Dermis blood vessel endothelial cell (primary cell): ENCODE measurements around the gene HDAC4. TPM values are rescaled to one million over a fixed set of nuclear protein-coding genes. Genes with fewer than 3 reads are reported as not detected.

Experiments
- DNase-seq: peaks from one replicate; pipeline ENCODE4 v3.0.0; 2010
- total RNA-seq: library from RNA; depleted of rRNA; stranded (reverse); fragments of >200 nt; gene quantifications from 2 replicates; pipeline ENCODE4 v1.2.3, GENCODE V29; 2014

The HDAC4 gene
- total RNA-seq, 1 donor from 2014 or later, result 17.4 TPM

GRCh38 chr2:239164335-239164871 lies 236.4 kb downstream of the HDAC4 start:
- no peak for DNase-seq

- DNase-seq, result no peak
Observed at GRCh38 chr2:239163688-239164334, 237.0 kb downstream of the HDAC4 start.

DNA sequence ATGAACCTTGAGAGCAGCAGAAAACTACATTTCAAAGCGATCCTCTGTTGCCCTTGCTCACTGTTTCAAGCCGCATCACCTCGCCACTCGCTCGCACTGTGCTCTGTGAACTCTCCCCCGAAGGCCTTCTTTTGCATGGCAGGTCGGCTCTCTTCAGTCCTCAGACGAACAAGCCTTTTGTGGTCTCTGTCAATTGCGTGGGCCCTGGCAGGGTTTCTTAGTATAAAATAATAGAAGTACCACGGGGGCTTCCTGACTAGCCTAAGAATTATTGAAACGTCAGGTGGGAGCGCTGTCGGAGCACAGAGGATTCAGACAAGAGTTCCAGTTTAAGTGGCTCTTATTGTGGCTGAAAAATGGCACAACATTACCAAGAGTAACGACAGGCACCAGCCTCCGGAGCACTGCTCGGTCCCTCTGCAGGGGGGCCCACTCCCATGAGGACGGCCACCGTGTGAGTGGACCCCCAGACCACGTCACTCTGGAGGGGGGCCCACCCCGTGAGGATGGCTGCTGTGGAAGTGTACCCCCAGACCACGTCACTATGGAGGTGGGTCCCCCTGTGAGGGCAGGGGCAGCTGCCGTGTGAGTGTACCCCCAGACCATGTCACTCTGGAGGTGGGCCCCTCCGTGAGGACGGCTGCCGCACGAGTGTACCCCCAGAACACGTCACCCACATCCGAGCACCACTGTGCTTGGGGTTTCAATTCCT lies 237.7 kb downstream of the HDAC4 start:
- no peak for DNase-seq

DNA sequence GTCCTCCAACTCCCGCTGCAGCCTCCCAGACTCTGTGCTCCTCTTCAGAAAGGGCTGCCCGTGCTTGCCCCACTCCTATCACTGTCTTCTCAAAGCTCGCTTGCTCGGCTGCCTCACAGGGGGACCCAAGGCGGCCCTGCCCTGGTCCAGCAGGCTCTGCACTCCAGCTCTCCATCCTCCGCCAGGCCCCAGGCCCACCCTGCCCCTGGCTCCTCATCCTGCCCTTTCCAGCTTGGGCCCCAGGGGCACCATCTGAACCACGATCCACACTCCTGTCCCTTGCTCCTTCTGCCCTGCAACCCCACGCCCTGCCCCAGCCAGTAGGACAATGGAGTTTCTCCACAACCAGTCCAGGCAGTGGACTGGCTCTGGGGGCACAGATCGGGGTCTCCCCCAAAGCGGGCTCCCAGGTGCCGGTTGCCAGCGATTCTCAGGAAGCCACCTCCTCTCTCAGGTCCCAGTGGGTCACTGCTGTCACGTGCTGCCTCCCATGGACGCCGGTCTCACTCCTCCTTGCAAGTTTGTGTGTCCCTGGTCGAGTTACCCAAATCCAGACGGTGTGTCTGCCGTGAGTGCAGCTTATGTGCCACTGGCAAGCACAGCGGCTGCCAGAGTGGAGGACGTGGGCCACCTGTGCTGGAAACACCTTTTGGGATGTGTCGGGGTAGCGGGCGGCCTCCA lies 238.5 kb downstream of the HDAC4 start:
- no peak for DNase-seq

- DNase-seq, result no peak
Observed at GRCh38 chr2:239161711-239162140, 239.1 kb downstream of the HDAC4 start.

GRCh38 chr2:239160226-239161143 lies 240.3 kb downstream of the HDAC4 start:
- no peak for DNase-seq

GRCh38 chr2:239159476-239159911 lies 241.3 kb downstream of the HDAC4 start:
- DNase-seq, result no peak

GRCh38 chr2:239158641-239159475 lies 242.0 kb downstream of the HDAC4 start:
- no peak for DNase-seq

DNA sequence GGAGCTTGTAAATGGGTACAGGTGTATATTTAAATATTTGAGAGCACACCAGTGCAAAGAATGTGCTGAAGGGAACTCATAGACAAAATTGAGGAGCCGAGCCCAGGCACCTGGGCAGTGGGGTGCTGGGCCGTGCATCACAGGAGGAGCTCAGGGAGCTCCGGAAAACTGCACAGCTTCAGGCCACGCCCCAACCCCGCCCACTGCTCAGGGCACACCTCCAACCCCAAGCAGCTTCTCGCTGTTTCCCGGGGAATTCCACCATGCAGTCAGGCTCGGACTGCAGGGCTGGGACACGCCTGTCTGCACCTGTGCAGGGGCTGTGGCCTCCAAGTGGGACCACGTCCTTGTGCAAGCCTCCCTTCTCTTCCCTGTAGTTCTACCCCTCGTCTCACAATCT lies 243.0 kb downstream of the HDAC4 start:
- DNase-seq, result peak; percentile 46

DNA sequence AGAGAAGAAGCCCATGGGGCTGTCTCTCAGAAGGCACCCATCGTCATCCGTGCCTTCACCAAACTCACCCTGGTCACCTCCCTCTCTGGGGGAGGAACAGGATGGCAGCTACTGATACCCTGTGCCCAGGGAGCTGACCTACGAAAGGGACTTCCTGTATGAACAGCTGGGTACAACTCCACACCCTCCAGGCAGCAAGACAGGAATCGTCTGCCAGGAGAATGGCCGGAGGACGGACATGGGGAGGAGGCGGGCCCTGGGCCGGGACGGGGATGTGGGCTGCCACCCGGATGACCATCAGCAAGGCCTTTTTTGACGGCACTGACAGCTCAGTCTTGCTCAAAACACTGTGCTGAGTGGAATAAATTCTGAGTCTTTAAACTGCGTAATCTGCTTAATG lies 243.6 kb downstream of the HDAC4 start:
- peak; percentile 26 for DNase-seq

DNA sequence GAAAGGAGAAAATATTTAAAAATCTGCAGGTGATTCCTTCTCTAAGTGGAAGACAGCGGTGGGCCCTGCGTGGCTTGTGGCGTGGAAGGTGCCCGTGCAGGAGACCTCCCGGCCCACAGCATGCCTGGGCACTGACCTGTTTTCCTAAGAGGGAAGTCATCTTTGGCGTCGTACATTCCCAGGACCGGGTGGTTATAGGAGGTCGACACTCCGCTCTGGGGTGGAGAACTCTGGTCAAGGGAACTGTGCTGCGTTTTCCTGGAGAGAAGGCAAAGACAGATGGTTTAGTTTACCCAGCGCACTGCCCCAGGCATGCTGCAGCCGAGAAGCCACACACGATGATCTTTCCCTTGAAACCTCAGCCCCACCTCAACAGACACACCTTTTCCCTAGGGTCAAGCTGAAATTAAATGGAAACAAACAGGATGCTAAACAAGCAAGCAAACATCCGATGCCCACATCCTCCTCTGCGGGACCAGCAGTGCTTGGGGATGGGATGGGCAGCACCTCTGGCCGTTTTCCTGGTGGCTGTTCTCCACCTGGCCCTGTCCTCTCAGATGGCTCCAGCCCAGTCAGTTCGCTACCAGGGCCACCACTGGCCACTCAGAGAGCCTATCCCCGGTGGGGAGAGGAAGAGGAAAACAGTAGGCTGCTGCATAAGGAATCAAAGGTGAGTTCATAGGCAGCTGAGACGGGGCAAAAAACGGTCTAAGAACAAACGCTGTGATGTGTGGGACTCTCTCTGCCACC lies 244.1 kb downstream of the HDAC4 start:
- DNase-seq, result no peak

- no peak for DNase-seq
Observed at GRCh38 chr2:239155806-239156480, 244.9 kb downstream of the HDAC4 start.

- no peak for DNase-seq
Observed at GRCh38 chr2:239154971-239155805, 245.6 kb downstream of the HDAC4 start.

- DNase-seq, result no peak
Observed at GRCh38 chr2:239153806-239154591, 246.8 kb downstream of the HDAC4 start.

GRCh38 chr2:239152916-239153305 lies 247.9 kb downstream of the HDAC4 start:
- DNase-seq, result no peak

GRCh38 chr2:239152239-239152915 lies 248.4 kb downstream of the HDAC4 start:
- DNase-seq, result no peak
